CD14-positive monocyte (primary cell): Measurements from ENCODE around the gene CHN1. TPM values are rescaled to one million over a fixed set of nuclear protein-coding genes. Genes with fewer than 3 reads are reported as not detected.

Source experiments
- DNase-seq, 3 donors: peaks; one replicate each; pipeline ENCODE4 v3.0.0-alpha.2; 2011 to 2022
- H2AFZ ChIP-seq: 2 replicates; pipeline ENCODE4 v1.6.0; 2012; ENCODE audit warnings: mild to moderate bottlenecking, low read depth, low read length, inconsistent platforms; ENCODE audit not compliant: insufficient read depth, poor library complexity, severe bottlenecking
- H3K27ac ChIP-seq, 2 donors: 1 replicate in 1 of 2; 2 replicates in 1 of 2; pipeline ENCODE4 v1.5.1; 2012 to 2013; ENCODE audit warnings: low read length in 2 of 2, control low read depth in 1 of 2, inconsistent platforms in 1 of 2, low read depth in 1 of 2, mild to moderate bottlenecking in 1 of 2
- H3K27me3 ChIP-seq, 2 donors: one replicate each; pipeline versions ENCODE4 v1.6.0 to v1.6.1; 2011 to 2013; ENCODE audit warnings: low read length in 2 of 2; ENCODE audit not compliant: control insufficient read depth in 2 of 2, insufficient read depth in 2 of 2
- H3K36me3 ChIP-seq, 2 donors: replicated peaks in 1 of 2; 1 replicate in 1 of 2; 2 replicates in 1 of 2; pipeline versions ENCODE4 v1.5.1 to v1.6.1; 2012 to 2013; ENCODE audit warnings: low read length in 2 of 2, control low read depth in 1 of 2, inconsistent platforms in 1 of 2, mild to moderate bottlenecking in 1 of 2; ENCODE audit not compliant: insufficient read depth in 2 of 2, control insufficient read depth in 1 of 2
- H3K4me1 ChIP-seq, 2 donors: 1 replicate in 1 of 2; 2 replicates in 1 of 2; pipeline versions ENCODE4 v1.5.1 to v1.6.1; 2012 to 2013; ENCODE audit warnings: low read length in 2 of 2, control low read depth in 1 of 2, inconsistent platforms in 1 of 2, mild to moderate bottlenecking in 1 of 2, moderate library complexity in 1 of 2; ENCODE audit not compliant: insufficient read depth in 2 of 2, control insufficient read depth in 1 of 2
- H3K4me2 ChIP-seq: replicated peaks from 2 replicates; pipeline ENCODE3; 2012; ENCODE audit warnings: low read length, moderate library complexity, mild to moderate bottlenecking; ENCODE audit not compliant: poor library complexity, severe bottlenecking; ENCODE audit errors: extremely low read depth
- H3K4me3 ChIP-seq, 3 experiments: fragments of 200-600 bp in 1 of 3; sonication (generic) in 1 of 3; replicated peaks in 1 of 3; 1 replicate in 2 of 3; 2 replicates in 1 of 3; pipeline ENCODE4 v1.5.1; 2011 to 2013; ENCODE audit warnings: low read length in 3 of 3, mild to moderate bottlenecking in 3 of 3, control low read depth in 2 of 3, low read depth in 2 of 3, inconsistent platforms in 1 of 3, moderate library complexity in 1 of 3
- H3K79me2 ChIP-seq: 2 replicates; pipeline ENCODE4 v1.6.0; 2012; ENCODE audit warnings: mild to moderate bottlenecking, control low read depth, inconsistent platforms, low read length, moderate library complexity; ENCODE audit not compliant: insufficient read depth
- H3K9ac ChIP-seq: 2 replicates; pipeline ENCODE4 v1.6.0; 2017; ENCODE audit warnings: low read length, mild to moderate bottlenecking; ENCODE audit not compliant: insufficient read depth, poor library complexity, severe bottlenecking
- H3K9me3 ChIP-seq, 2 donors: replicated peaks in 1 of 2; 1 replicate in 1 of 2; 2 replicates in 1 of 2; pipeline versions ENCODE4 v1.5.1 to v1.6.1; 2012 to 2013; ENCODE audit warnings: low read length in 2 of 2, control low read depth in 1 of 2; ENCODE audit not compliant: control insufficient read depth in 1 of 2, insufficient read depth in 1 of 2
- H4K20me1 ChIP-seq: 2 replicates; pipeline ENCODE4 v1.6.0; 2012; ENCODE audit warnings: mild to moderate bottlenecking, low read length, control low read depth, moderate library complexity; ENCODE audit not compliant: insufficient read depth
- H3K27ac Mint-ChIP-seq, 7 donors: one replicate each; pipeline ENCODE4 v1.8.0; 2020; ENCODE audit warnings: mild to moderate bottlenecking in 7 of 7, mixed read lengths in 7 of 7, moderate library complexity in 6 of 7, inconsistent platforms in 2 of 7
- H3K27me3 Mint-ChIP-seq, 3 donors: one replicate each; pipeline ENCODE4 v1.8.0; 2021 to 2022; ENCODE audit warnings: low read depth in 3 of 3, mild to moderate bottlenecking in 3 of 3, mixed read lengths in 3 of 3, moderate library complexity in 3 of 3, inconsistent platforms in 1 of 3
- H3K36me3 Mint-ChIP-seq, 2 donors: one replicate each; pipeline ENCODE4 v1.8.0; 2020; ENCODE audit warnings: mixed read lengths in 2 of 2, inconsistent platforms in 1 of 2, mild to moderate bottlenecking in 1 of 2
- H3K4me1 Mint-ChIP-seq: one replicate; pipeline ENCODE4 v1.8.0; 2020; ENCODE audit warnings: mild to moderate bottlenecking, mixed read lengths
- H3K4me3 Mint-ChIP-seq, 2 donors: one replicate each; pipeline ENCODE4 v1.8.0; 2020; ENCODE audit warnings: mild to moderate bottlenecking in 2 of 2, mixed read lengths in 2 of 2, moderate library complexity in 1 of 2
- H3K9me3 Mint-ChIP-seq, 7 donors: one replicate each; pipeline ENCODE4 v1.8.0; 2020 to 2022; ENCODE audit warnings: mixed read lengths in 7 of 7, mild to moderate bottlenecking in 6 of 7, moderate library complexity in 6 of 7, inconsistent platforms in 2 of 7
- CTCF ChIP-seq: fragments of 200-600 bp; IDR thresholded peaks from one replicate; pipeline ENCODE4 v1.8.0; 2022; ENCODE audit warnings: antibody characterized with exemption, mild to moderate bottlenecking
- WGBS: methylation state at CpG from one replicate; pipeline ENCODE4 v1.1.5; 2013; ENCODE audit warnings: missing lambda C conversion rate; ENCODE audit not compliant: insufficient coverage; 5-methylcytosine and 5-hydroxymethylcytosine counted together
- intact Hi-C, 2 donors: fragments of 100-400 bp; cut with micrococcal nuclease; formaldehyde crosslinking; loops; one replicate each; pipeline versions ENCODE4 v1.15.0 to v1.15.1; 2023
- polyA plus RNA-seq, 3 donors: library from polyadenylated mRNA; depleted of rRNA in 1 of 3; unstranded in 2 of 3; stranded (reverse) in 1 of 3; fragments of 300-500 nt in 2 of 3; fragments of >200 nt in 1 of 3; fragmentation: Illumina TruSeq in 2 of 3; gene quantifications; 1 replicate in 2 of 3; 2 replicates in 1 of 3; pipeline ENCODE4 v1.2.3, GENCODE V29; 2012 to 2021

CHN1 gene
- polyA plus RNA-seq, 3 donors, result 0.36 TPM; not detected in 2

GRCh38 chr2:174792309-174793025 lies 212.7 kb downstream of the CHN1 start:
- TF ChIP-seq CTCF, result no peak
- H3K79me2 ChIP-seq, result no peaks in the 10 kb centered on the region
- Mint-ChIP-seq H3K4me1 (peaks cover 8% of the 10 kb centered on the region), H3K27ac (no peak overlapping the region), H3K4me3 (no peak overlapping the region), H3K9me3 (peaks cover 0 to 3% (median 0%) of the 10 kb centered on the region in 7 donors), H3K27me3 (peaks cover 1 to 13% (median 12%) of the 10 kb centered on the region in 3 donors), H3K36me3 (no peaks in the 10 kb centered on the region)
- no peak overlapping the region for H3K4me3 ChIP-seq
- no peak overlapping the region for H2AFZ ChIP-seq
- H3K27ac ChIP-seq, result no peak overlapping the region
- no peaks in the 10 kb centered on the region for H4K20me1 ChIP-seq
- no peak overlapping the region for H3K4me2 ChIP-seq
- H3K9ac ChIP-seq, result no peak overlapping the region
- no peak for DNase-seq
- H3K9me3 ChIP-seq, result no peaks in the 10 kb centered on the region
- H3K36me3 ChIP-seq, result no peaks in the 10 kb centered on the region
- 41% methylated on average over 4 of the region's 7 CpGs for WGBS
- peaks cover 0 to 4% of the 10 kb centered on the region in 2 donors for H3K4me1 ChIP-seq
- intact Hi-C loops, result no loop called here
- peaks cover 0 to 2% of the 10 kb centered on the region in 2 donors for H3K27me3 ChIP-seq

- no peak overlapping the region for H3K27ac Mint-ChIP-seq
- H3K27me3 ChIP-seq, result peaks cover 0 to 2% of the 10 kb centered on the region in 2 donors
- no peak for DNase-seq
- no peaks in the 10 kb centered on the region for H3K36me3 Mint-ChIP-seq
- no peak overlapping the region for H3K4me2 ChIP-seq
- no peaks in the 10 kb centered on the region for H3K79me2 ChIP-seq
- WGBS, result 97% methylated on average over 5 of the region's 7 CpGs
- TF ChIP-seq CTCF, result no peak
- no peak overlapping the region for H3K9ac ChIP-seq
- no peak overlapping the region for H2AFZ ChIP-seq
- no peaks in the 10 kb centered on the region for H3K9me3 ChIP-seq
- peaks cover 1 to 13% (median 12%) of the 10 kb centered on the region in 3 donors for H3K27me3 Mint-ChIP-seq
- peaks cover 0 to 3% (median 0%) of the 10 kb centered on the region in 7 donors for H3K9me3 Mint-ChIP-seq
- no peak overlapping the region for H3K4me3 Mint-ChIP-seq
- H3K4me1 Mint-ChIP-seq, result peaks cover 7% of the 10 kb centered on the region
- H4K20me1 ChIP-seq, result no peaks in the 10 kb centered on the region
- H3K4me3 ChIP-seq, result no peak overlapping the region
- no peaks in the 10 kb centered on the region for H3K36me3 ChIP-seq
- no peak overlapping the region for H3K27ac ChIP-seq
- H3K4me1 ChIP-seq, result peaks cover 0 to 4% of the 10 kb centered on the region in 2 donors
- intact Hi-C loops, result no loop called here
Observed at GRCh38 chr2:174791746-174792280, 213.4 kb downstream of the CHN1 start.
